A549 (cell line): ENCODE measurements around the gene ENAH. TPM values are rescaled to one million over a fixed set of nuclear protein-coding genes. Genes with fewer than 3 reads are reported as not detected.

ENCODE experiments used
- ATAC-seq, 2 experiments: fragments of 200-7000 bp in 1 of 2; fragments of >200 bp in 1 of 2; cut with Nextera tagmentation in 1 of 2; cut with Tn5 transposase in 1 of 2; 3 replicates each; pipeline versions ENCODE4 v1.8.0 to v1.9.1; 2018 to 2020; ENCODE audit warnings: mild to moderate bottlenecking in 1 of 2, moderate library complexity in 1 of 2
- CTCF ChIA-PET: fragments of 300-600 bp; sonication (Branson Sonifier 250); formaldehyde crosslinking; extraction: SDS; loops from one replicate; lab custom pipeline; 2021; ENCODE audit warnings: antibody characterized with exemption, inconsistent platforms; lab: Yijun Ruan, JAX
- POLR2A ChIA-PET: fragments of 350-600 bp; formaldehyde crosslinking; extraction: SDS; loops from one replicate; lab custom pipeline; 2021; ENCODE audit warnings: antibody characterized with exemption, inconsistent platforms; lab: Yijun Ruan, JAX
- DNase-seq, 2 experiments: peaks; one replicate each; pipeline versions ENCODE4 v3.0.0 to v3.0.0-alpha.2; 2011 to 2016; ENCODE audit warnings: low read depth in 1 of 2, low spot score in 1 of 2
- FAIRE-seq: peaks from 2 replicates; lab custom pipeline; 2011; peaks lifted over from hg19 to GRCh38; lab: Jason Lieb, UNC
- H3K27ac ChIP-seq, 2 experiments: fragments of >200 bp; sonication (Bioruptor Twin); formaldehyde crosslinking; 3 replicates each; pipeline ENCODE4 v1.5.1; 2016 to 2017
- H3K4me1 ChIP-seq: fragments of >200 bp; sonication (Bioruptor Twin); formaldehyde crosslinking; 3 replicates; pipeline ENCODE4 v1.6.1; 2016
- H3K4me2 ChIP-seq: fragments of >200 bp; sonication (Bioruptor Twin); formaldehyde crosslinking; 3 replicates; pipeline ENCODE4 v1.6.1; 2016
- H3K4me3 ChIP-seq: fragments of >200 bp; sonication (Bioruptor Twin); formaldehyde crosslinking; 3 replicates; pipeline ENCODE4 v1.5.1; 2016
- H3K9me3 ChIP-seq: fragments of >200 bp; sonication (Bioruptor Twin); formaldehyde crosslinking; 3 replicates; pipeline ENCODE4 v1.6.1; 2016
- BHLHE40 ChIP-seq: IDR thresholded peaks from 2 replicates; pipeline ENCODE4 v1.6.1; 2012; ENCODE audit warnings: low read depth, low read length, inconsistent platforms
- CBX2 ChIP-seq: fragments of 200-600 bp; sonication (generic); IDR thresholded peaks from 2 replicates; pipeline ENCODE4 v1.6.1; 2016; ENCODE audit warnings: low read depth, mild to moderate bottlenecking, borderline replicate concordance
- CBX8 ChIP-seq: fragments of 200-600 bp; sonication (generic); IDR thresholded peaks from 2 replicates; pipeline ENCODE4 v1.6.1; 2016
- E2F6 ChIP-seq: IDR thresholded peaks from 2 replicates; pipeline ENCODE4 v1.6.1; 2012; ENCODE audit warnings: low read depth, borderline replicate concordance
- EHF ChIP-seq: fragments of 250-450 bp; sonication (Bioruptor Pico); IDR thresholded peaks from 2 replicates; pipeline ENCODE4 v1.5.0; 2020; ENCODE audit warnings: mild to moderate bottlenecking
- EHMT2 ChIP-seq: fragments of 200-600 bp; sonication (generic); IDR thresholded peaks from 2 replicates; pipeline ENCODE4 v1.6.1; 2016; ENCODE audit warnings: antibody characterized with exemption, low read depth, mild to moderate bottlenecking, moderate library complexity
- ELK1 ChIP-seq: fragments of 150-350 bp; IDR thresholded peaks from 2 replicates; pipeline ENCODE4 v1.6.1; 2014; ENCODE audit warnings: low read depth, mild to moderate bottlenecking, low read length
- HES2 ChIP-seq: fragments of >200 bp; sonication (Bioruptor Twin); formaldehyde crosslinking; IDR thresholded peaks from 2 replicates; pipeline ENCODE4 v1.6.1; 2016
- HMGXB4 ChIP-seq: fragments of 250-450 bp; sonication (Bioruptor Pico); IDR thresholded peaks from 2 replicates; pipeline ENCODE4 v1.5.0; 2021; ENCODE audit warnings: mild to moderate bottlenecking, moderate library complexity, borderline replicate concordance
- MAX ChIP-seq: IDR thresholded peaks from 2 replicates; pipeline ENCODE4 v1.6.1; 2012
- NFE2L2 ChIP-seq: fragments of 150-350 bp; conservative IDR thresholded peaks from 2 replicates; pipeline ENCODE4 v1.6.1; 2014; ENCODE audit warnings: low read length
- NPAS2 ChIP-seq: fragments of 250-450 bp; sonication (Bioruptor Pico); IDR thresholded peaks from 2 replicates; pipeline ENCODE4 v1.8.0; 2022; ENCODE audit warnings: mild to moderate bottlenecking, moderate library complexity, borderline replicate concordance
- PHF8 ChIP-seq: fragments of 200-600 bp; sonication (generic); IDR thresholded peaks from 2 replicates; pipeline ENCODE4 v1.6.1; 2016; ENCODE audit warnings: low read depth, mild to moderate bottlenecking, antibody characterized with exemption, moderate library complexity, borderline replicate concordance
- REST ChIP-seq: fragments of 200-600 bp; sonication (generic); IDR thresholded peaks from 2 replicates; pipeline ENCODE4 v1.6.1; 2016; ENCODE audit warnings: antibody characterized with exemption, mild to moderate bottlenecking, moderate library complexity
- TP53 ChIP-seq: fragments of 250-450 bp; sonication (Bioruptor Pico); IDR thresholded peaks from 2 replicates; pipeline ENCODE4 v1.5.0; 2021; ENCODE audit warnings: mild to moderate bottlenecking, moderate library complexity
- ZFP36 ChIP-seq: fragments of 450-650 bp; IDR thresholded peaks from 2 replicates; pipeline ENCODE4 v1.6.1; 2014; ENCODE audit warnings: borderline replicate concordance; ENCODE audit not compliant: partially characterized antibody
- WGBS: methylation state at CpG from one replicate; pipeline ENCODE4 v1.1.6; 2017; ENCODE audit errors: missing lambda C conversion rate; 5-methylcytosine and 5-hydroxymethylcytosine counted together
- polyA plus RNA-seq, 4 experiments: library from polyadenylated mRNA; depleted of rRNA in 3 of 4; stranded (reverse); fragments of >200 nt; fragmentation: RNase III in 1 of 4; extraction: RNeasy Plus Mini Kit Qiagen cat#74134 plus additional on column Dnase treatment in 1 of 4; gene quantifications; 2 replicates in 3 of 4; 3 replicates in 1 of 4; pipeline ENCODE4 v1.2.3, GENCODE V29; 2011 to 2017

Gene ENAH
- polyA plus RNA-seq, 2 of the 4 experiments (the other 2 are of a cell fraction): 142 to 155 TPM

GRCh38 chr1:225462429-225462713 is 190.6 kb downstream of the ENAH start (continued):
- no peak for TF ChIP-seq HMGXB4 (CRISPR knock-in tag)
- TF ChIP-seq TP53 (CRISPR knock-in tag): no peak
- TF ChIP-seq E2F6: no peak
- no peak for TF ChIP-seq EHF
- no peak for TF ChIP-seq EHMT2

GRCh38 chr1:225461533-225462428 is 191.1 kb downstream of the ENAH start:
- Histone ChIP-seq H3K27ac (peak overlapping the region in 1 of 2 experiments; percentile 29; a peak in 1 of 6 replicates), H3K4me3 (no peak overlapping the region), H3K9me3 (no peaks in the 10 kb centered on the region), H3K4me2 (peak overlapping the region; percentile 65; the same call in 1 of the 3 replicates), H3K4me1 (peaks cover 45% of the 10 kb centered on the region)
- ChIA-PET POLR2A (no interaction called here), CTCF (interaction anchor here (0.6 to 13.1 kb wide), 8 partner anchors 11 to 513 kb away, joined by 3 to 138 read pairs (median 3); no protein-coding TSS in a partner anchor)
- TF ChIP-seq PHF8 (no peak), CBX8 (no peak)
- 77% methylated on average over 19 of the region's 19 CpGs for WGBS
- ATAC-seq (peak in 1 of 2 experiments; percentile 17; a peak in 3 of 6 replicates), FAIRE-seq (no peak), DNase-seq (no peak)

- DNase-seq (no peak), FAIRE-seq (no peak), ATAC-seq (peak; percentile 26 to 33; a peak in 4 of 6 replicates)
- 61% methylated on average over 8 of the region's 8 CpGs for WGBS
- ChIA-PET POLR2A (interaction anchor here (1.0 kb wide), 1 partner anchor 316 kb away, joined by 3 read pairs; no protein-coding TSS in a partner anchor), CTCF (interaction anchor here (0.5 to 13.1 kb wide), 11 partner anchors 7 to 514 kb away, joined by 3 to 138 read pairs (median 3); no protein-coding TSS in a partner anchor)
- no peak overlapping the region for H3K4me3 ChIP-seq
- no peak for TF ChIP-seq E2F6
- no peak for TF ChIP-seq NFE2L2
- no peak for TF ChIP-seq REST
- TF ChIP-seq CBX8: no peak
- no peak for TF ChIP-seq NPAS2 (CRISPR knock-in tag)
- TF ChIP-seq CBX2: no peak
- no peak for TF ChIP-seq MAX
- TF ChIP-seq ZFP36: no peak
- no peak for TF ChIP-seq HES2
- TF ChIP-seq ELK1: no peak
- TF ChIP-seq BHLHE40: no peak
- H3K27ac ChIP-seq: peak overlapping the region in 1 of 2 experiments; percentile 29; a peak in 1 of 6 replicates
- peaks cover 45% of the 10 kb centered on the region for H3K4me1 ChIP-seq
- peak overlapping the region; percentile 65 for H3K4me2 ChIP-seq
- H3K9me3 ChIP-seq: no peaks in the 10 kb centered on the region
These were observed 192.0 kb downstream of the ENAH start for GRCh38 chr1:225460737-225461532.
